GM18507 (cell line): ENCODE results near the gene RASGEF1B.
A peak's percentile ranks its signal among the peaks of the same experiment; 100 is the strongest.
"Not testable (repeated sequence)": the region's sequence is repeated elsewhere in the genome, so short reads cannot be mapped to it uniquely, and the experiment has no call there.

Experiments
- DNase-seq: peaks from one replicate; pipeline ENCODE4 v3.0.0; 2011; ENCODE audit warnings: low read depth; ENCODE audit not compliant: insufficient read length; ENCODE audit errors: extremely low spot score
- FAIRE-seq: peaks from 2 replicates; lab custom pipeline; 2011; peaks lifted over from hg19 to GRCh38; lab: Jason Lieb, UNC

RASGEF1B gene

DNA sequence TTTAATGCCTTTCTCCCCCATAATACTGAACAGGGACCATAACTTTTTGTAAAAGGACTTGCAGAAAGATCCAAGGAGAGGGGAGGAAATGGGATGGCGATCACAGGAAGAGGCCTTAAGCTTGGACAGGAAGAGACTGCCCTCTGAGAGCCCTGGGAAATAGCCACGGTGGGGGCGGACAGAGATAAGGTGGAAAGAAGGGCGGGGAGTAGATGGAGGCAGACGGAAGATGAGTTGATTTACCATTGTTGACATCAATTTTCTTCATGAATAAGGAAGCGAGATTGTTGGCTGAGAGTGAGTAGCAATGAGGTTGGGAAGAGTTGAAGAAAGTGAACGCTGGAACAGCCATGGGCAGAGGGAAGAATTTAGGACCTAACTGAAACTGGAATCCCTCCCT, 63.4 kb downstream of the RASGEF1B start:
- no peak for DNase-seq
- no peak for FAIRE-seq

GRCh38 chr4:81407726-81408125, 64.0 kb downstream of the RASGEF1B start:
- no peak for FAIRE-seq
- no peak for DNase-seq

DNA sequence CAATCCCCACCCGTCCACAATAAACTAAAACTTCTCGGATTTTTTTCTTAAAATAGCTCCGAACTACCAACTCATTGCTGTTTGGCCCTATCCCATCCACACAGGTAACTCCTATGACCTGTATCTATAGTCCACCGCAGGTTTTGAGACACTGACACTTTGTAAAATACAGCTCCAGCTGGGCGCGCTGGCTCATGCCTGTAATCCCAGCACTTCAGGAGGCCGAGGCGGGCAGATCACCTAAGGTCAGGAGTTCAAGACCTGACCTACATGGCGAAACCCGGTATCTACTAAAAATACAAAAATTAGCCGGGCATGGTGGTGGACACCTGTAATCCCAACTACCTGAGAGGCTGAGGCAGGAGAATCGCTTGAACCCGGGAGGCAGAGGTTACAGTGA, 65.2 kb downstream of the RASGEF1B start:
- FAIRE-seq, DNase-seq: not testable (repeated sequence)

DNA sequence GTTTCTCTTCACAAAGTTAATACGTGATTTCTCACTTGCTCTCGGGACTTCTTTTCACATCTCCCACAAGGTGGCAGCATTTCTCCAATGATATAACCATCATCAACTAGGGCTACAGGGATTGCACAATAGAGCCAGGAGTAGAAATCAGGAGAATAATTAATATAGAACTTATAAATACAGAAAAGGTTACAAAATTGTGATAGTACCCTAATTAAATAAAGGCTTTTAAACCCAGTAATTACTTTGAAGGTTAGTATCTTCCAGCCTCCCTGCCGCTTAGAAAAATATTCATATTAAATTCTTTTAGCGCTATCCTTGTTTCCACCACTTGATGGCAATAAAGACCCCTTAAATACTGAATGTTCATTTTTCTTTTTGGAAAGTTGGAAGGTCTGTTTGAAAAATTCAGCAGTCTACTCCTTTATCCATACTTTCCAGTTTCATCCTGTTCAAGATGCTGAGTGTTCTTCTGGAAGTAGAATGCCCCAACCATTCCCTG, 65.8 kb downstream of the RASGEF1B start:
- peak; percentile 26 for DNase-seq
- peak; percentile 80 for FAIRE-seq

GRCh38 chr4:81404741-81405140, 67.0 kb downstream of the RASGEF1B start:
- no peak for FAIRE-seq

DNA sequence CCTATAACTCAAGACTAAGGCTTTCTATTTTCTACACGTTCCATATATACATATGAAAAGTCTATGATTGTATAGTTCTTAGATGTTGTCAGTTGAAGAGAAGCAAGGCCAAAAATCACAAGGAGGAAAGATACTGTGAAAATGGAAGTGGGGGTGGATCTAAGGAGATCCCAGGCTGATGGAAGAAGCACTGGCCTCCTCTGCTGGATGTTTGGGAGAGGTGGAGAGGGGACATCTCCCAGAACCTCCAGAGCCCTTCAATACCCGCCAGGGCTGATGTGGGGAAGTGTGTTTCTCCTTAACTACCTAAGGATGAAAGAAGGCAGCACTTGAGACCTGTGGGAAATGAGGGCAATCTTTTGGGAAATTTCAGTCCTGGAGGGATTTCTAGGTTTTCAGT, 67.4 kb downstream of the RASGEF1B start:
- no peak for DNase-seq

More at GRCh38 chr4:81404741-81405140, 67.0 kb downstream of the RASGEF1B start:
- no peak for DNase-seq

DNA sequence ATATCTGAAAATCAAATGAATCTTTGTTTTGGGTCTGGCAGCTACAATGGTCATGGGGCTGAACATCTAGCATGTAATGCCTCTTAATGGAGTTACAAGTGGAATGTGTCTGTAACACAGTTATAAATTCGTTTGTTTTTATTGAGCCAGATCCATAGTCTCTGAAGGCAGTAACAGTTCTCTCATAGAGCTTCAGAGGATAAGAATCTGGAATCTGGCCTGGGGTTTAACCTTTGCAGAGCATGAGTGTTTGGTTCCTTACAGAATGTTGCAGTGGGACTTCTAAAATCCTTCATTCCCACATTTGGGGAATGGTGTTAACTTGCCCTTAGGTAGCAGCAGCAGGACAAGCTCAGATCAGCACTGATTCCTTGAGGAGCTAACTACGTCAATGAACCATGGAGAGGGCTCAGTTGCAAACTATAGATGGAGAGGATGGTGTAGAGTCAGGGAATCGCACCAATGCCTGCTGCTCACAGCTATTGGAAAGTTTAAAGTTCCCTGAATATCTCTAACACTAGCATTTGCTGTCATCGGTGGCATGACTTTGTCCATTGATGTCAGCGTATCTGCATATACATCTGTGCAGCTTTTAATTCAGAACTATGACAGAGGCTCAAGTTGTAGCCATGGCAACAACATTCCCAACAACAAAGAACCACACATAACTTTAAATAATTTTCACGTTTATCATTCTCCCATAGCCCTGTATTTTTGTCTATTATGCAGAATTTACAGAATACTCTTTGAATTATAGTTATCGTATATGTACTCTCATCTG, 72.2 kb downstream of the RASGEF1B start:
- DNase-seq (no peak), FAIRE-seq (no peak)

More for the DNA sequence above, 67.4 kb downstream of the RASGEF1B start:
- no peak for FAIRE-seq

GRCh38 chr4:81398379-81398778, 73.3 kb downstream of the RASGEF1B start:
- DNase-seq, result no peak
- no peak for FAIRE-seq

GRCh38 chr4:81397635-81398034, 74.1 kb downstream of the RASGEF1B start:
- DNase-seq (no peak), FAIRE-seq (no peak)

- FAIRE-seq (no peak), DNase-seq (no peak)
Measured at GRCh38 chr4:81395239-81395638, 76.5 kb downstream of the RASGEF1B start.

DNA sequence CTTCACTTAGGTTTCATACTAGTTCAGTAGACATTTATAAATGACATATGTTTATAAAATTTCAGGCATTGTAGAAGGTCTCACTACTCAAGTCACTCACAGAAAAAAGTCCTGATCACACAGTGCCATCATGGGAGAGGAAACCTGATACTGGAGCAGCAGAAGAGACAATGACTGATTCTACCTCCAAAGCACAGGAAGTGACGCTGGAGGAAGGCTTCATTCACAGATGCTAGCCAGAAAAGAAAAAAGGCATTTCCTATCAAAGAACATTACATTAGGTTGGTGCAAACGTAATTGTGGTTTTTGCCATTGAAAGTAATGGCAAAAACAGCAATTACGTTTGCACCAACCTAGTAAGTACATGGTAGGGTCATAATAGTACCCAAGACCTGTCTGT, 79.5 kb downstream of the RASGEF1B start:
- FAIRE-seq, result no peak
- no peak for DNase-seq

DNA sequence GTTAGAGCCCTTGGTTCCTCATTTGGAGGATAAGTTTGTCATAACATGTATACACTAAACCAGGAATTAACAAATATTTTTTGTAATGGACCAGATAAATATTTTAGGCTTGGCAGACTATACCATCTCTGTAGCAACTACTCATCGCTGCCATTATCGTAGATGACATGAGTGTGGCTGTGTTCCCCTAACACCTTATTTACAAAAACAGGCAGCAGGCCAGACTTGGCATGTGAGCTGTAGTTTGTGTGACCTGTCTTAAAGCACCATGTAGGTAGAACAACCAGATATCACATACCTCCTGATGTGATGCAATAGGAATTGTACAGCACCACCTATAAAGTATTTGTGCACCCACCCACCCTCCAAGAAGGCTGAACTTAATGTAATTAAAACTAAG, 82.0 kb downstream of the RASGEF1B start:
- DNase-seq (no peak), FAIRE-seq (no peak)

- FAIRE-seq (no peak), DNase-seq (no peak)
Measured at GRCh38 chr4:81380437-81380836, 91.3 kb downstream of the RASGEF1B start.

- FAIRE-seq (no peak), DNase-seq (no peak)
Measured at GRCh38 chr4:81378386-81378785, 93.3 kb downstream of the RASGEF1B start.

DNA sequence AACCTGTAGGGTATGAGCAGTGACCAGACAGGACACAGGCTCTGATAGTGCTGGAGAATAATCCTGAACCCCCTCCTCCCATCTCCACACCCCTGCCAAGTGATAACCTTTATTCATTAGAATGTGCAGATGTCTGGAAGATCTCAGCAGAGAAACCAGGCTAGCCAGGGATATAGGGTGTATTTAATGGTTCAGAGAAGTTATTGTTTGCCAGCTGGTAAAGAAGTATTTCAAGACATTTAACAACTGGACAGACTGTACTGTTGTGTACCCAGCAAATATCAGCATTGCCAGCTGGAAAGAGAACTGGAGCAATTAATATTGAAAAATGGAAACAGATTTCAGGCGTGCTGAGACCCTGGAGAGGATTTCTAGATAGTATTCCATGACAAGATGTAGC, 94.5 kb downstream of the RASGEF1B start:
- DNase-seq, result no peak
- no peak for FAIRE-seq

- no peak for FAIRE-seq
Measured at GRCh38 chr4:81376720-81377119, 95.0 kb downstream of the RASGEF1B start.

More at GRCh38 chr4:81376720-81377119, 95.0 kb downstream of the RASGEF1B start:
- no peak for DNase-seq
